ENCODE results near the gene KCNN1.
"Not testable (repeated sequence)": the region's sequence is repeated elsewhere in the genome, so short reads cannot be mapped to it uniquely, and the experiment has no call there.

The KCNN1 gene

DNA sequence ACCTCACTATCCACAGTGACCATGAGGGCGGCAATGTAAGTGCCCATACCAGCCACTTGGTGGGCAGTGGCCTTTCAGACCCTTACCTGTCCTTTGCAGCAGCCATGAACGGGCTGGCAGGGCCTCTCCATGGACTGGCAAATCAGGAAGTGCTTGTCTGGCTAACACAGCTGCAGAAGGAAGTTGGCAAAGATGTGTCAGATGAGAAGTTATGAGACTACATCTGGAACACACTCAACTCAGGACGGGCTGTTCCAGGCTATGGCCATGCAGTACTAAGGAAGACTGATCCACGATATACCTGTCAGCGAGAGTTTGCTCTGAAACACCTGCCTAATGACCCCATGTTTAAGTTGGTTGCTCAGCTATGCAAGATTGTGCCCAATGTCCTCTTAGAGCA, 64.5 kb downstream of the KCNN1 start:
- not testable (repeated sequence) for H4K91ac ChIP-seq (ENCODE audit: low read depth, low read length); H3K79me2 ChIP-seq (ENCODE audit: control insufficient read depth, insufficient read depth, low read length, poor library complexity); H3K4ac ChIP-seq (ENCODE audit: low read depth, low read length); H2BK5ac ChIP-seq (ENCODE audit: low read depth, low read length, poor library complexity); H3K23ac ChIP-seq (ENCODE audit: low read length); H4K12ac ChIP-seq (ENCODE audit: low read depth, low read length); H3K4me3 ChIP-seq (ENCODE audit: low read depth, low read length); H4K8ac ChIP-seq (ENCODE audit: low read depth, low read length); H3K9me3 ChIP-seq (ENCODE audit: insufficient read depth, low read depth, low read length); H3K27me3 ChIP-seq (ENCODE audit: insufficient read depth, low read length); DNase-seq; H3K27ac ChIP-seq (ENCODE audit: low read depth, low read length); H3K79me1 ChIP-seq (ENCODE audit: low read length); H3K18ac ChIP-seq (ENCODE audit: low read length); H2AK5ac ChIP-seq (ENCODE audit: low read length); H2AFZ ChIP-seq (ENCODE audit: insufficient read depth, low read length, poor library complexity); H3K36me3 ChIP-seq (ENCODE audit: control insufficient read depth in 1 of 2, insufficient read depth in 2 of 2, low read length in 2 of 2); H3K4me1 ChIP-seq (ENCODE audit: control insufficient read depth in 1 of 2, insufficient read depth in 2 of 2, low read length in 2 of 2); H2BK12ac ChIP-seq (ENCODE audit: low read length); H3K9ac ChIP-seq (ENCODE audit: low read length); H3K14ac ChIP-seq (ENCODE audit: low read length); H2BK120ac ChIP-seq (ENCODE audit: insufficient read depth, low read length, poor library complexity); H3K4me2 ChIP-seq (ENCODE audit: low read length)
- WGBS (ENCODE audit: extremely low coverage, insufficient coverage, insufficient read length): no CpG with 5 or more reads among the region's 5 CpGs

DNA sequence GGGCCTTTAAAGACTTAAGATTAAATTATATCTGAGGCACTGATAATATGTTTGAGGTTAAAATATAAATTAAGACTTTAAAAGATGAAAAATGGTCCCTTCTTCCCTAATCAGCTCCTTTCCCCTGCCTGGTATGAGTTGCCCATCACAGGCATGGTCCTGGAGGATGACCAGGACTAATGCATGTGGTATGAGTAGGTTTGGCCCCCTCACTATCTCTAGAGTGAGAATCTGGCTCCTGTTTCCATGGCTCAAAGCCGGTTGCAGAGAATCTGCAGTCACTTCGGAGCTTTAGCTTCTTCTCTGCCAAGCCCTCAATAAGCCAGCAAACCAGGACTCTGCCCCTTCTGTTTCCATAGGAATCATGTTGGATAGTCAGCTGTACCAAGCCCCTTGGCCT, 65.2 kb downstream of the KCNN1 start:
- H3K4me2 ChIP-seq (ENCODE audit: low read length); H3K27ac ChIP-seq (ENCODE audit: low read depth, low read length); H4K12ac ChIP-seq (ENCODE audit: low read depth, low read length); H2BK5ac ChIP-seq (ENCODE audit: low read depth, low read length, poor library complexity); H3K79me1 ChIP-seq (ENCODE audit: low read length); H3K79me2 ChIP-seq (ENCODE audit: control insufficient read depth, insufficient read depth, low read length, poor library complexity); H4K91ac ChIP-seq (ENCODE audit: low read depth, low read length); DNase-seq; H3K14ac ChIP-seq (ENCODE audit: low read length); H3K9ac ChIP-seq (ENCODE audit: low read length); H3K23ac ChIP-seq (ENCODE audit: low read length); H3K9me3 ChIP-seq (ENCODE audit: insufficient read depth, low read depth, low read length); H2AK5ac ChIP-seq (ENCODE audit: low read length); H3K36me3 ChIP-seq (ENCODE audit: control insufficient read depth in 1 of 2, insufficient read depth in 2 of 2, low read length in 2 of 2); H2AFZ ChIP-seq (ENCODE audit: insufficient read depth, low read length, poor library complexity); H2BK120ac ChIP-seq (ENCODE audit: insufficient read depth, low read length, poor library complexity); H3K4me1 ChIP-seq (ENCODE audit: control insufficient read depth in 1 of 2, insufficient read depth in 2 of 2, low read length in 2 of 2); H3K4ac ChIP-seq (ENCODE audit: low read depth, low read length); H3K4me3 ChIP-seq (ENCODE audit: low read depth, low read length); H3K27me3 ChIP-seq (ENCODE audit: insufficient read depth, low read length); H2BK12ac ChIP-seq (ENCODE audit: low read length); H3K18ac ChIP-seq (ENCODE audit: low read length); H4K8ac ChIP-seq (ENCODE audit: low read depth, low read length): not testable (repeated sequence)
- no CpG with 5 or more reads among the region's 2 CpGs for WGBS (ENCODE audit: extremely low coverage, insufficient coverage, insufficient read length)

DNA sequence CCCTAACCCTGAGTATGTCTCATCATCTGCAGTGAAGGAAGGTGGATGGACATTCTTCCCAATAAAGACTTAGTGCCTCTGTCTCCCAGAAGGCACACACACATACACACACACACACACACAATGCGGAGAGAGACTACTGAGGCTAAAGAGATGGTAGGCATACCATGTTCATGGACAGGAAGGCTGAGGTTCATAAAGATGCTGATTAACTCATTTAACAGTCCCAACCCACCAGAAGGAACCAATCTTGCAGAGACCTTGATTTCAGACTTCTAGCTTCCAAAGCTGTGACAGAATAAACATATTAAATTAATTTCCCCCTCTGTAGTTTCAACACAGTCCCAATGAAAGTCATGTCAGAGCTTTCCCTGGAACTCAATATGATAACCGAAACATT, 74.1 kb downstream of the KCNN1 start:
- Histone ChIP-seq H3K9ac (ENCODE audit: low read length) (no peak overlapping the region), H3K9me3 (ENCODE audit: insufficient read depth, low read depth, low read length) (peaks cover 2% of the 10 kb centered on the region), H2BK5ac (ENCODE audit: low read depth, low read length, poor library complexity) (no peak overlapping the region), H2BK12ac (ENCODE audit: low read length) (no peak overlapping the region), H3K27me3 (ENCODE audit: insufficient read depth, low read length) (no peaks in the 10 kb centered on the region), H3K18ac (ENCODE audit: low read length) (no peak overlapping the region), H3K36me3 (ENCODE audit: control insufficient read depth in 1 of 2, insufficient read depth in 2 of 2, low read length in 2 of 2) (no peaks in the 10 kb centered on the region), H3K79me2 (ENCODE audit: control insufficient read depth, insufficient read depth, low read length, poor library complexity) (no peaks in the 10 kb centered on the region), H3K4ac (ENCODE audit: low read depth, low read length) (no peak overlapping the region), H3K27ac (ENCODE audit: low read depth, low read length) (no peak overlapping the region), H2AK5ac (ENCODE audit: low read length) (no peak overlapping the region), H3K4me1 (ENCODE audit: control insufficient read depth in 1 of 2, insufficient read depth in 2 of 2, low read length in 2 of 2) (no peaks in the 10 kb centered on the region), H4K12ac (ENCODE audit: low read depth, low read length) (no peak overlapping the region), H2BK120ac (ENCODE audit: insufficient read depth, low read length, poor library complexity) (no peak overlapping the region), H4K8ac (ENCODE audit: low read depth, low read length) (no peak overlapping the region), H4K91ac (ENCODE audit: low read depth, low read length) (no peak overlapping the region), H3K79me1 (ENCODE audit: low read length) (no peaks in the 10 kb centered on the region), H2AFZ (ENCODE audit: insufficient read depth, low read length, poor library complexity) (no peak overlapping the region), H3K14ac (ENCODE audit: low read length) (no peak overlapping the region), H3K23ac (ENCODE audit: low read length) (no peak overlapping the region), H3K4me2 (ENCODE audit: low read length) (no peak overlapping the region), H3K4me3 (ENCODE audit: low read depth, low read length) (no peak overlapping the region)
- DNase-seq: no peak
- no CpG with 5 or more reads among the region's 2 CpGs for WGBS (ENCODE audit: extremely low coverage, insufficient coverage, insufficient read length)

DNA sequence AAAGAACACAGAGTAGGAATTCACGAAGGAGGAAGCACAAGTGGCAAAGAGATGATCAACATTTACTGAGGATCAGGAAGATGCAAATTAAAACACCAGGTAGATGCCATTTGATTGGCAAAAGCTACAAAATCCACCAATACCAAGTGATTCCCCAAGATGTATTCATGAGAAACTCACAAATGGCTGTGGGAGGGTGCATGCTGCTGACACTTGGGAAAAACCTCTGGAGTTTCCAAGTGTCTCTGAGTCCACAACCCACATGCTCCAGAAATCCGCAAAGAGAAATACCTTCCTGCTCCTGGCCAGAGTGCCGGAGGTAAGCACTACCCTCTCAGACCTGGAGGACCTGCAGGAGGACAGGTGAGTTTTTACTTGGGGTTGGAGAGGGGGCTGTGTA, 76.8 kb downstream of the KCNN1 start:
- no peak overlapping the region for H2AFZ ChIP-seq (ENCODE audit: insufficient read depth, low read length, poor library complexity)
- H4K8ac ChIP-seq (ENCODE audit: low read depth, low read length): no peak overlapping the region
- no peak overlapping the region for H3K18ac ChIP-seq (ENCODE audit: low read length)
- H2BK12ac ChIP-seq (ENCODE audit: low read length): no peak overlapping the region
- H3K4me3 ChIP-seq (ENCODE audit: low read depth, low read length): no peak overlapping the region
- no peak overlapping the region for H2BK5ac ChIP-seq (ENCODE audit: low read depth, low read length, poor library complexity)
- H4K12ac ChIP-seq (ENCODE audit: low read depth, low read length): no peak overlapping the region
- no peak overlapping the region for H3K27ac ChIP-seq (ENCODE audit: low read depth, low read length)
- no peak overlapping the region for H3K4me2 ChIP-seq (ENCODE audit: low read length)
- no peak overlapping the region for H3K9ac ChIP-seq (ENCODE audit: low read length)
- H3K23ac ChIP-seq (ENCODE audit: low read length): no peak overlapping the region
- no peaks in the 10 kb centered on the region for H3K4me1 ChIP-seq (ENCODE audit: control insufficient read depth in 1 of 2, insufficient read depth in 2 of 2, low read length in 2 of 2)
- peaks cover 2% of the 10 kb centered on the region for H3K9me3 ChIP-seq (ENCODE audit: insufficient read depth, low read depth, low read length)
- no peak overlapping the region for H4K91ac ChIP-seq (ENCODE audit: low read depth, low read length)
- H3K4ac ChIP-seq (ENCODE audit: low read depth, low read length): no peak overlapping the region
- no peak overlapping the region for H2BK120ac ChIP-seq (ENCODE audit: insufficient read depth, low read length, poor library complexity)
- H3K36me3 ChIP-seq (ENCODE audit: control insufficient read depth in 1 of 2, insufficient read depth in 2 of 2, low read length in 2 of 2): no peaks in the 10 kb centered on the region
- H3K14ac ChIP-seq (ENCODE audit: low read length): no peak overlapping the region
- H3K79me1 ChIP-seq (ENCODE audit: low read length): no peaks in the 10 kb centered on the region
- no CpG with 5 or more reads among the region's 3 CpGs for WGBS (ENCODE audit: extremely low coverage, insufficient coverage, insufficient read length)
- no peaks in the 10 kb centered on the region for H3K27me3 ChIP-seq (ENCODE audit: insufficient read depth, low read length)
- DNase-seq: no peak
- no peaks in the 10 kb centered on the region for H3K79me2 ChIP-seq (ENCODE audit: control insufficient read depth, insufficient read depth, low read length, poor library complexity)
- no peak overlapping the region for H2AK5ac ChIP-seq (ENCODE audit: low read length)

Measured in trophoblast cell (in vitro differentiated cells and primary cell).